NCI-H82 (cell line): ENCODE data around the gene GYPA.
A peak's percentile ranks its signal among the peaks of the same experiment; 100 is the strongest.
"Not testable (repeated sequence)": the region's sequence is repeated elsewhere in the genome, so short reads cannot be mapped to it uniquely, and the experiment has no call there.

Experiments
- DNase-seq: peaks from one replicate; lab custom pipeline; 2025; lab: John Stamatoyannopoulos, UW

GYPA gene

GRCh38 chr4:144128709-144129320, 11.7 kb downstream of the GYPA start:
- not testable (repeated sequence) for DNase-seq

- not testable (repeated sequence) for DNase-seq
These were observed 15.4 kb downstream of the GYPA start for GRCh38 chr4:144125109-144125508.

DNA sequence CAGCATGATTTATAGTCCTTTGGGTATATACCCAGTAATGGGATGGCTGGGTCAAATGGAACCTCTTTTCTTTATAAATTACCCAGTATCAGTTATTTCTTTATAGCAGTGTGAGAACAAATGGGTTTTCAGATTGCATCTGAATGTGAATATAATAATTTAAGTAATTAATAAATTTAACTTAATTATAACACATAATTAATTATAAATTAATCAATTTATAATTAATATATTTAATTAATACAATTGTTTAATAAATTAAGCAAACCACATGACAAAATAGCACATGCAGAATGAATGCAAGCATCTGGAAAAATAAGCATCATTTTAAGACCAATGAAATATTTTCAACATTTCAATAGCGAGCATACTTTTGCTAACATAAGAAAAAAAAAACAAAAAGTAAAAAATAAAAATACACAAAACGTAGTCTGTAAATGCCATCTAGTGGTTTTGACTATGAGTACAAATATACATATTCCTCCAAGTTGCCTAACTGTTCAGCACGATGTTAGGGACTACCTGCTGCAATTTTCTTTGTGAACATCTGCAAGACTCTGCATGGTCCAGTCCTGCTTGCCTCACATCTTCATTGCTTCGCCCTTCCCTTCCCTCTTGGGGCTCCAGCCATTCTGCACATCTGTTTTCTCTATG, 16.4 kb downstream of the GYPA start:
- not testable (repeated sequence) for DNase-seq

DNA sequence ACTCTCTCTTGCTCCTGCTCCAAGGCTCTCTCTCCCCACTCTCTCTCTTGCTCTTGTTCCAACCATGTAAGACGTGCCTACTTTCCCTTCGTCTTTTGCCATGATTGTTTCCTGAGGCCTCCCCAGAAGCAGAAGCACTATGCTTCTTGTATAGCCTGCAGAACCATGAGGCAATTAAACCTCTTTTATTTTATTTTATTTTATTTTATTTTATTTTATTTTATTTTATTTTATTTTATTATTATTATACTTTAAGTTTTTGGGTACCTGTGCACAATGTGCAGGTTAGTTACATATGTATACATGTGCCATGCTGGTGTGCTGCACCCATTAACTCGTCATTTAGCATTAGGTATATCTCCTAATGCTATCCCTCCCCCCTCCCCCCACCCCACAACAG, 17.2 kb downstream of the GYPA start:
- not testable (repeated sequence) for DNase-seq

DNA sequence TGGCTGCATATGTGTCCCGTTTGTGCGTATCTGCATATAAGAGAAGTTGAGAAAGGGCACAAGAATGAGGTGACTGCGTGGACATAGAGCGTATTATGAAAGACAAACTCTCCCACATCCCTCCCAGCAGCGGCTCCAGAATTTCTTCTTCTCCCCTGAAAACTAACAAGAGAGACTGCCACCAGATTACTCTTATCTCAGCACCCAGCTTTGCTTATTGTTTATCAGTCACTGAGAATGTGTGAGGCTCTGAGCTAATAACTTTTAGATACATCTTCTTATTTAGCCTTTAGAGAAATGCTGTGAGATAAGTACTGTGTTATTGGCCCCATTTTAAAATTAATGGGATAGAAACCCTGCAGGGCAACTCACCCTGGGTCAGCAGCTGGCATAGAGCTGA, 20.8 kb downstream of the GYPA start:
- not testable (repeated sequence) for DNase-seq

GRCh38 chr4:144115519-144115918, 25.0 kb downstream of the GYPA start:
- no peak for DNase-seq

GRCh38 chr4:144113546-144113945, 27.0 kb downstream of the GYPA start:
- no peak for DNase-seq

DNA sequence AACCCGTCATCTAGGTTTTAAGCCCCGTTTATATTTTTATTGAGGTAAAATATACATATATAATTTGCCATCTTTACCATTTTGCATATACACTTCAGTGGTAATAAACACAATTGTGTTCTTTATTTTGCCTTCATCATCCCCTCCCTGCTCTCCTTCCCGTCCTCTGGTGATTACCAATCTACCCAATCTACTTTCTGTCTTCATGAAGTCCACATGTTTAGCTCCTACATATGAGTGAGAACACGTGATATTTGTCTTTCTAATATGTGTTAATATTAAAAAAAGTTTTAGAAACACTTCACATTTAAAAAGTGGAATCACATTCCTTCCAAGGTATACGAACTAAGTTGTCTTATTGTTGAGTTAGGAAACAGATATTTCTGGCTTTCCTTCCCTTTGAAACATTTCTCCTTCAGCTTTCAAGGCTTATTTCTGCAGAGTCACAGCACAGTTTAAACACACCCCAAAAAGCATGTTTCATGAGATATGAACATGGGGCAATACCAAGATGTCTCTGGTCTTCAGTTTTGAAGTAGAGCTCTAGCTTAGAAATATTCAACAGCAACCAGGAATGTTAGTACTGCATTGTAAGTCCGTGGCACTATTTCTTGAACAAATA, 35.9 kb downstream of the GYPA start:
- DNase-seq = no peak

DNA sequence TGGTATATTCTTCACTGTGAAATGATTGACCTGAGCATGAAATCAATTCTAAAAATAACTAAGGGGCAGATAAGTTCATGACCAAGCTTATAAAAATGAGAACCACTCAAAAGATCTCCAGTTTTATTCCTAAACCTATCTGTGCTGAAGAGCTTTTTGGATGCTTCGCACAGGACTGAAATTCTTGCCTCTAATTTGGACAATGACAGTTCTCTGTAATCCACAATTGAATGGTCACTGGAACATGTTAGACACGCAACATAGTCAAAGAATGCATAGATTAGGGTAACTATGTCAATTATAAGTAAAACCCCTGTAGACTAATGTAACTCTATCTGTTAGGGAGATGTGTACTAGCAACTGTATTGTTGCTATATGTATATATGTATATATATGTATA, 42.7 kb downstream of the GYPA start:
- DNase-seq = not testable (repeated sequence)

DNA sequence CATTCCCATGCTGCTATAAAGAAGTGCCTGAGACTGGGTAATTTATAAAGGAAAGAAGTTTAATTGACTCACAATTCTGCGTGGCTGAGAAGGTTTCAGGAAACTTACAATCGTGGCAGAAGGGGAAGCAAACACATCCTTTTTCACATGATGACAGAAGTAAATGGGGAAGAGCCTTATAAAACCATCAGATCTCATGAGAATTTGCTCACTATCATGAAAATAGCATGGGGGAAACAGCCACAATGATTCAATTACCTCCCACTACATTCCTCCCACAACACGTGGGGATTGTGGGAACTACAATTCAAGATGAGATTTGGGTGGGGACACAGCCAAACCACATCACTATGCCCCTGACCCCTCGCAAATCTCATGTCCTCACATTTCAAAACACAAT, 46.5 kb downstream of the GYPA start:
- DNase-seq = not testable (repeated sequence)

GRCh38 chr4:144091181-144091580, 49.3 kb downstream of the GYPA start:
- not testable (repeated sequence) for DNase-seq

GRCh38 chr4:144090744-144091143, 49.8 kb downstream of the GYPA start:
- peak; percentile 22 for DNase-seq

DNA sequence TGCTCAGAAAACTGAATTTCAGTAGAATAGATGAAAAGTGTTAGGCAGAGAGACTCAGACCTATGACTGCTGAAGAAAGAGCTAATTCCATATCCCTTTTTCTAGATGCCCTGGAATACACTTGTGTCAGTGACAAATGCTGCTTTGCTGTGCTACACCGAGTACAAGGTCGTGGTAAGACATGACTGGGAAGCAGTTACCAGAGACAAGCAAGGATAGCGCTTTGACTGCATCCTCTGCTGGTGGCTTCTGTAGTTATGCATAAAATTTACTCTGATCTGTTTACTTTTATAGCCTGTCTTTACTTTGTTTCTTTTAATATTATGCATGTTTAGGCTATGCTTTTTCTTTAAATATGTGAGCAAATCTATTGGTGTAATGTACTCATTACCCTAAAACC, 58.5 kb downstream of the GYPA start:
- not testable (repeated sequence) for DNase-seq

DNA sequence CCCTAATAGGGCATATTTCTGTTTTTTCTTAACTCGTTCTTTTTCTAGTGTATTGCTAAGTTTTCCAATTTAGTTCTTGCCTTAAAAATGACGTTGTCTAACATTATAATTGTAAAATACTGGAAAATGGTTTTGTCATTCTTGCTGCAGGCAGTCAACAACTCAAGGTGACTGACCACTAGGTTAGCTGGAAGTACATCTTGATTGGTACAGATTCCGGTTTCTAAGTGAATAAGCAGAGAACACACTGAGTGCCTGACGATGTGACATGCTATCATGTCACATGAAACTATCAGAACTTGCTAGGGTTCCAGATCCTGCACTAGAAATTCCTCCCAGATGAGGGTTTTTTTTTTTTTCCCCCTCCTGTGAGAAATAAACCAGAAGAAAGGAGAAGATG, 60.4 kb downstream of the GYPA start:
- DNase-seq = not testable (repeated sequence)

- DNase-seq = not testable (repeated sequence)
These were observed 61.8 kb downstream of the GYPA start for GRCh38 chr4:144078746-144079145.

GRCh38 chr4:144061556-144061955, 79.0 kb downstream of the GYPA start:
- DNase-seq = not testable (repeated sequence)

DNA sequence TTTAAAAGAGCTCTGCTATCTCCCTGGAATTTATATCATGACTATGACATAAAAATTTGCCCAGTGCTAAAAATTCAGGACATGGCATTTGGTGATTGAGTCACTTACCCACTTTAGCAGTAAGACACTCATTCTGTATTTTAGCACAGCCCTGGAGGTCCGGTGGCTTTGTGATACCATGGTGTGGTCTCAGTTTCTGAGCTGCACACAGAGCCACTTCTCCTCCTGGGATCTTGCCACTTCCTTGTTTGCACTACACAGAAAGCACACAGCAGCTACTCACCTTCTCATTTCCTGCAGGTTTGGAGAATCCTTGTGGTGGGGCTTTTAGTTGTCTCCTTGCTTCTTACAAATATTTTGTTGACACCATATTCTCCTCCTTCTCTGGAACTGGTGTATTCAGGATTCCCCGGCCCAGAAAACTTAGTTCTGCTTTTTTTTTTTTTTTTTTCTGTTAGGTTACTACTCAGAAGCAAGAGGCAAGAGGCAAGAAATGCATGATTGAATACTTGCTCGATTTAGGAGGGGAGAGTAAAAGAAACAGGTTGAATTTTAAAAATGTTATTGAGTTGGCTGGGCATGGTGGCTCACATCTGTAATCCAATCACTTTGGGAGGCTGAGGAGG, 80.2 kb downstream of the GYPA start:
- not testable (repeated sequence) for DNase-seq
